Sciatic nerve (tissue), 2 donors: ENCODE results near the gene RNF207. TPM values are rescaled to one million over a fixed set of nuclear protein-coding genes. Genes with fewer than 3 reads are reported as not detected.

ENCODE experiments used
- ATAC-seq: fragments of 200-7000 bp; cut with Tn5 transposase; one replicate; pipeline ENCODE4 v1.9.1; 2020; ENCODE audit warnings: mild to moderate bottlenecking, moderate library complexity
- DNase-seq: peaks from one replicate; pipeline ENCODE4 v3.0.0-alpha.2; 2020; ENCODE audit warnings: low spot score
- intact Hi-C: fragments of 100-400 bp; cut with DNase I; formaldehyde crosslinking; loops from one replicate; pipeline ENCODE4 v1.14.2; 2022
- total RNA-seq: library from RNA; stranded (reverse); fragmentation: NEBNext Ultra II Directional; extraction: Animal tissue kit (Norgen Biotek cat#: 25700); gene quantifications from one replicate; pipeline ENCODE4 v1.2.1, GENCODE V29; 2021
- donor health status: DM: no; HTN: no; CAD: no.
- donor health status: DM: no; HTN: no; CAD: no.

RNF207 gene
- total RNA-seq, 1 donor from 2014 or later: 26.9 TPM

DNA sequence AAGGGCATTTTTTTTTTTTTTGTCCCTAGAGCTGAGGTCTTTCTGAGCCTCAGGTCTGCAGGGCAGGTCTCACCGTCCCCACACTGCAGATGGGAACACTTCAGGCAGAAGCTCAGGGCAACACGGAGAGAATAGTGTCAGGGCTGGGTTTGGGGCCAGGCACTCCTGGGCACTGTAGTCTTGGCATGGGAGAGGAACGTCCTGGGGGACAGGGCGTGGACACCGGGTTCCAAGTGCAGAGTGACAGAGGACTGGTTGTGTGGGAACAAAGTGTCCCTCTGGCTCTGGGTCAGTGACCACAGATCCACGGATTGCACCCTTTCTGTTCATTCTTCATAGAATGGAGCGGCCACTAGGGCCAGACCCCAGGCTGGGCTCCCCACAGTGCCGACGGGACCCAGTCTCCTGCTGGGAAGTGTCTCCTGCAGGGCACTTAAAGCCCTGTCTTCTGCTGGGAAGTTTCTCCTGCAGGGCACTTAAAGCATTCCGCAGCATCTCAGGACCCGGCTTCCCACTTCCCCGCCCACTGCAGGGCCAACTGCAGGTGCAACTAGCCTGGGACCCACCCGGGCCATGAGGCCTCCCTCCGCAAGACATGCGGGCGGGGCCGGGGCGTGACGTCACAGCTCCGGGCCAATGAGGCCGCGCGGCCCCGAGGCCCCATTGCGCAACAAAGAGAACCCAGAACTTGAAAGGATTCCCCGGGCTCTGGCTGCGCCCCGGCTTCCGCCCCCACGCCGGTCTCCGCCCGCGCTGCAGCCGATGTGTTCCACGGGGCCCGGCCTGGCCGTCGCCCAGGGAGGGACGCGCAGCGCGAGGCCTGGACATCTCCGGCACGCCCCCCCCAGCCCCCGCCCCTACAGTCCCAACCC is 53.8 kb downstream of the RNF207 start:
- DNase-seq (peak; percentile 90), ATAC-seq (peak; percentile 87)
- intact Hi-C loops: no loop called here

DNA sequence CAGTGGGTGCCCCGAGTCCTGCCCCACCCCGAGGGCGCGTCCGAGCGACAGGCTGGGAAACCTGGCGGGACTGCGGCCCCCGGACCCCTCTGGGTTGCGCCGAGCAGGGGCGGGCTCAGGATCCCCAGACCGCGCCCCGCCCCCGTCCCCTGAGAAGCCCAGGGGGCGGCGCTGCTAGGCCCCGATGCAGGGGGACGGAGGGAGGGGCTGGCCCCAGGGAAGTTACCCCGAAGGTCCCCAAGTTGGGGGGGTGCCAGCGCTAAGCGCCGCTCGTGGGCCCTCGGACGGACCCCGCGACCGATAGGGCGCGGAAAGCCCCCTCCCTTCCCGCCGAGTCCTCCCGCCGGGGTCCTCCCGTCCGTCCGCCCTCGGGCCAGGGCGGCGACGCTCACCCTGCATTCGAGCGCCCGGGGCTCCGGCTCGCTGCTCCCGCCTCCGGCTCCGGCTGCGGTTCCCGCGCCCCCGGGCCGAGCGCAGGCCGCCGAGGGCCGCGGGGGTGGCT is 54.6 kb downstream of the RNF207 start:
- ATAC-seq: no peak
- DNase-seq: no peak

DNA sequence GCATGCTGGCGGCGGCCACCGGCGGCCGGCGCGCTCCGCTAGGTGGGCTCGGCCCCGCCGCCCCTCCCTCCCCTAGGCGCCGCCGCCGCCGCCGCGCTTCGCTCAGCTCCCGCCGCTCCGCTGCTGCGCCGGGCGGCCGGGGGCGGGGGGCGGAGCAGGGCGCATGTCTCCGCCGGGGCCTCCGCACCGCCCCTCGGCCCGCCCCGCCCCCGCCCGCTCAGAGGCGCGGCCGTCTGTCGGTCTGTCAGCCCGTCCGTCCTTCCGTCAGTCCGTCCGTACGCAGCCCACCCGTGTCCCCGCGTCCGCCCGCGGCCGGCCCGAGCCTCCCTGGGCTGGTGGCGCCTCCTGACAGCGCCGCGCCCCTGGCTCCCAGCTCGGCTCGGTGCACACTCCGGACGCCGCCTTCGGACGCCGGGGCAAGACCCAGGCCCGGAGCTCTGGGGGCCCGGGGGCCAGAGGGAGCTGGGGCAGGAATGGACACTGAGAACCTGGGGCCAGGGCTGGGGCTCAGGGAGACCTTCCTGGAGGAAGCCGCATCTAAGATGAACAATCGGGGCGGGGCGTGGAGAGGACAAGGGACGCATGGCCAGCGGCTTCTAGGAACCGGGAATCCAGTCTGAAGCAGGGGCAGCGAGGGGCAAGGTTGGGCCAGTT is 55.2 kb downstream of the RNF207 start, which contains the start of gene GPR153:
TSS of gene GPR153 (minus strand) at position 138 of the 654 bp plus-strand sequence. CDS start 6,193 bp downstream, outside the sequence.
- DNase-seq: no peak

More for the DNA sequence above, 54.6 kb downstream of the RNF207 start:
- intact Hi-C loops: no loop called here

DNA sequence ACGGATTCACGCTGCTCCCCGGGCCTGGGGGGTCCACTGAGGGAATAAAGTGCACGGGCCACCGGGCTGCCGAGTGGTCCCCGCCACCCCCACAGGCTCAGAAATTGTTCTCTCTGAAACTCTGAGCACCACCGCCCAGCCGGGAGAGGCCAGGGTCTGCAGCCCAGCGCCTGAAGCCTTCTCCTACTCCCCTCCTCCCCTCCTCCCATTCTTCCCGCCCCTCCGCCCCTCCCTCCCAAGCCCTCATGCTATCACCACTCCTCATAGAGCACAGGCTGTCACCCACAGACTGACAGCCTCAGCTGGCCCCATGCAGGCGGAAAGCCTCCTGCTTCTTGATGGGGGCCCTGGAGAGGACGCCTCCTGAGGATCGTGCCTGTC is 55.7 kb downstream of the RNF207 start:
- no peak for DNase-seq
- intact Hi-C loops: no loop called here

More for the DNA sequence above, 55.2 kb downstream of the RNF207 start, which contains the start of gene GPR153:
- intact Hi-C loops: no loop called here
- no peak for ATAC-seq

GRCh38 chr1:6262555-6263420 is 56.9 kb downstream of the RNF207 start:
- DNase-seq (no peak), ATAC-seq (peak; percentile 40)
- intact Hi-C loops: no loop called here

More for the DNA sequence above, 55.7 kb downstream of the RNF207 start:
- ATAC-seq: no peak

DNA sequence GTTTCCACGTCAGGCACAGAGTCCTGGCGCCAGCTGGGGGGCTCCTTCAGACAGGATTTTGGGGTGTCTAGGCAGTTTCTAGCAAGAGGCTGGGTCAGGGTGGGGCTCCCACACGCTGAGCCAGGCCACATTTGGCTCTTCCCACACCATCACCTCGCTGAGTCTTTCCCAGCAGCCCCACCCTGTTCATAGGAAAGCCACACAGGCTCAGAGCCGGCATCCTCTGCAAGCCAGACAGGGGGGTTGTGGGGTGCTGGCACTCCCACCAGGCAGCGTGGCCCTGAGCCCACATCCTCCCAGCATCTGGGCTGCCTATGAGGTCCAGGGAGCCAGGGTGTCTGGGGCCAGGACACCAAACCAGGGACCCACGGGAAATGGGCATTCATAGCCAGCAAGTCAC is 57.8 kb downstream of the RNF207 start:
- no peak for ATAC-seq
- no peak for DNase-seq
- intact Hi-C loops: no loop called here

DNA sequence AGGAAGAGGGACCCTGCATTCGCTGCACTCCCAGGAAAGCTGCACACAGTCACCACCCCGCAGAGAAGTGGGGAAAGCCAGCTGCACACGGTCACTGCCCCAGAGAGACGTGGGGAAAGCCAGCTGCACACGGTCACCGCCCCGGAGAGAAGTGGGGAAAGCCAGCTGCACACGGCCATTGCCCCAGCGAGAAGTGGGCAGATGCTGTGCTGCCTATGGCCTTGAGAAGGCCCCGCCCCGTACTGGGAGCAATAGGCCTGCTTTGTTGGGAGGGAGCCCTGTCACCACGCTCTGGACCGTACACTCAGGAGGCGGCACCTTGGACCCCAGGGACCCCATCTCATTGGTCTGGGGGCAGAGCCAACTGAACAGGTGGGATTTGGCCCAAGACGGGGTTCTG is 59.2 kb downstream of the RNF207 start:
- intact Hi-C loops: no loop called here
- DNase-seq (no peak), ATAC-seq (no peak)

DNA sequence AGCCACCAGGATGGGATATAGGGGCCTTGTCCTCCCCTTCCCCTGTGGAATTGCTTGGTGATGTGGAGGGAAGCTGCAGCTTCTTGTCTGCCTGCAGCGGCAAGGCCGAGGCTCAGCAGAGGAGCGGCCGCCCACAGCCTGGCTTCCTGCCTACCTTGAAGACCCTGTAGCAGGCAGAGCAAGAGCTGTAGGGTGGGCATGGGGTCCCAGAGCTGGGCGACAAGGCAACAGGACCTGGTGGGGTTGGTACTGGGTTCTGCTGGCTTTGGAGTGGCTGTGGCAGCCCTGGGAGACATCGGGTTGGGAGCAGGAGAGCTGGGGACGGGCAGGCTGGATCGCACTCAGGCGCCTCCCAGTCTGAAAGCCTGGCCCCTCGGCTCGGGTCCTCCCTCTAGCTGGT is 60.7 kb downstream of the RNF207 start:
- intact Hi-C loops: no loop called here
- DNase-seq (no peak), ATAC-seq (no peak)

- ATAC-seq: no peak
- no peak for DNase-seq
- intact Hi-C loops: no loop called here
These were observed 61.9 kb downstream of the RNF207 start for GRCh38 chr1:6267686-6268322.

GRCh38 chr1:6268415-6268814 is 62.5 kb downstream of the RNF207 start:
- no peak for DNase-seq

GRCh38 chr1:6269296-6269695 is 63.4 kb downstream of the RNF207 start:
- no peak for DNase-seq
- intact Hi-C loops: no loop called here
- no peak for ATAC-seq

More at GRCh38 chr1:6268415-6268814, 62.5 kb downstream of the RNF207 start:
- ATAC-seq: no peak
- intact Hi-C loops: no loop called here

- DNase-seq: no peak
- intact Hi-C loops: no loop called here
- no peak for ATAC-seq
These were observed 63.9 kb downstream of the RNF207 start for GRCh38 chr1:6269720-6270400.

- intact Hi-C loops: no loop called here
- no peak for DNase-seq
- ATAC-seq: no peak
These were observed 64.5 kb downstream of the RNF207 start for GRCh38 chr1:6270401-6270800.

Other genes starting within 250 kb of the RNF207 start
- 18.0 TPM for gene NPHP4, start 213.7 kb upstream of the RNF207 start, total RNA-seq
- 20.1 TPM for gene KCNAB2, start 160.2 kb upstream of the RNF207 start, total RNA-seq
- gene CHD5, start 25.8 kb upstream of the RNF207 start, total RNA-seq: 0.09 TPM
- 354 TPM for gene RPL22, start 6.5 kb upstream of the RNF207 start, total RNA-seq
- 41.9 TPM for gene ICMT, start 29.8 kb downstream of the RNF207 start, total RNA-seq
- not detected for gene HES3, start 38.1 kb downstream of the RNF207 start, total RNA-seq
- gene GPR153, start 55.0 kb downstream of the RNF207 start, total RNA-seq: 10.6 TPM
- 11.9 TPM for gene ACOT7, start 187.6 kb downstream of the RNF207 start, total RNA-seq
- gene HES2, start 213.8 kb downstream of the RNF207 start, total RNA-seq: not detected
- gene ESPN, start 218.7 kb downstream of the RNF207 start, total RNA-seq: 14.4 TPM